H1 (cell line): Measurements from ENCODE around the gene ADRA2B. TPM values are rescaled to one million over a fixed set of nuclear protein-coding genes. Genes with fewer than 3 reads are reported as not detected.

Experiments
- CTCF ChIA-PET: fragments of 300-600 bp; sonication (Branson Sonifier 250); formaldehyde crosslinking; loops from one replicate; lab custom pipeline; 2021; ENCODE audit not compliant: partially characterized antibody; lab: Charles Lee
- POLR2A ChIA-PET: fragments of 300-600 bp; sonication (Branson Sonifier 250); formaldehyde crosslinking; loops from one replicate; lab custom pipeline; 2021; ENCODE audit warnings: inconsistent platforms; ENCODE audit not compliant: partially characterized antibody; lab: Charles Lee
- DNase-seq, 2 experiments: peaks; one replicate each; pipeline versions ENCODE4 v3.0.0 to v3.0.0-alpha.2; 2010 to 2022; ENCODE audit warnings: low spot score in 2 of 2, low read depth in 1 of 2, mixed read lengths in 1 of 2
- FAIRE-seq: peaks from 2 replicates; lab custom pipeline; 2011; peaks lifted over from hg19 to GRCh38; lab: Jason Lieb, UNC
- H2AFZ ChIP-seq: 2 replicates; pipeline ENCODE4 v1.8.1; 2012; ENCODE audit warnings: low read length, inconsistent platforms
- H2AK5ac ChIP-seq: 2 replicates; pipeline ENCODE4 v1.6.1; 2013; ENCODE audit warnings: low read depth, low read length
- H2BK120ac ChIP-seq: replicated peaks from 2 replicates; pipeline ENCODE3; 2013; ENCODE audit warnings: low read depth, low read length, inconsistent platforms
- H2BK12ac ChIP-seq: 2 replicates; pipeline ENCODE4 v1.6.1; 2013; ENCODE audit warnings: low read depth, low read length
- H2BK15ac ChIP-seq: 2 replicates; pipeline ENCODE4 v1.6.1; 2013; ENCODE audit warnings: low read length
- H2BK20ac ChIP-seq: 2 replicates; pipeline ENCODE4 v1.6.1; 2013; ENCODE audit warnings: low read length
- H2BK5ac ChIP-seq: 2 replicates; pipeline ENCODE4 v1.6.1; 2013; ENCODE audit warnings: low read depth, low read length
- H3K14ac ChIP-seq: 2 replicates; pipeline ENCODE4 v1.6.1; 2013; ENCODE audit warnings: inconsistent platforms; ENCODE audit not compliant: insufficient read length
- H3K18ac ChIP-seq: 2 replicates; pipeline ENCODE4 v1.6.1; 2013; ENCODE audit warnings: low read length; ENCODE audit errors: extremely low read depth
- H3K23ac ChIP-seq: 2 replicates; pipeline ENCODE4 v1.6.1; 2013; ENCODE audit warnings: inconsistent platforms; ENCODE audit not compliant: insufficient read length
- H3K23me2 ChIP-seq: 2 replicates; pipeline ENCODE4 v1.6.1; 2013; ENCODE audit warnings: low read depth, low read length
- H3K27ac ChIP-seq: 2 replicates; pipeline ENCODE4 v1.6.1; 2011; ENCODE audit warnings: low read depth, low read length, inconsistent platforms
- H3K27me3 ChIP-seq, 4 experiments: replicated peaks in 1 of 4; 1 replicate in 1 of 4; 2 replicates in 3 of 4; pipeline versions ENCODE4 v1.6.1 to v1.8.1; 2011 to 2013; ENCODE audit warnings: low read length in 3 of 4, mild to moderate bottlenecking in 3 of 4, inconsistent platforms in 2 of 4, mixed read lengths in 2 of 4, moderate library complexity in 1 of 4; ENCODE audit not compliant: control insufficient read depth in 3 of 4, insufficient read depth in 3 of 4; ENCODE audit errors: extremely low read depth in 1 of 4
- H3K36me3 ChIP-seq, 4 experiments: 2 replicates each; pipeline versions ENCODE4 v1.6.1 to v1.8.1; 2011 to 2013; ENCODE audit warnings: mild to moderate bottlenecking in 4 of 4, low read length in 3 of 4, moderate library complexity in 2 of 4, control low read depth in 1 of 4, inconsistent platforms in 1 of 4; ENCODE audit not compliant: insufficient read depth in 4 of 4, control insufficient read depth in 2 of 4
- H3K4ac ChIP-seq: replicated peaks from 2 replicates; pipeline ENCODE3; 2013; ENCODE audit warnings: low read length, low read depth, mixed read lengths, inconsistent platforms; ENCODE audit not compliant: insufficient read length
- H3K4me1 ChIP-seq, 4 experiments: replicated peaks in 1 of 4; 1 replicate in 1 of 4; 2 replicates in 3 of 4; pipeline versions ENCODE4 v1.6.1 to v1.8.1; 2011 to 2013; ENCODE audit warnings: low read length in 3 of 4, inconsistent platforms in 2 of 4, mixed read lengths in 1 of 4; ENCODE audit not compliant: insufficient read depth in 4 of 4, control insufficient read depth in 3 of 4
- H3K4me2 ChIP-seq, 2 experiments: 2 replicates each; pipeline versions ENCODE4 v1.6.1 to v1.8.1; 2011 to 2013; ENCODE audit warnings: low read depth in 2 of 2, low read length in 2 of 2, control low read depth in 1 of 2, inconsistent platforms in 1 of 2, mild to moderate bottlenecking in 1 of 2; ENCODE audit not compliant: insufficient read depth in 1 of 2
- H3K4me3 ChIP-seq, 4 experiments: fragments of 200-600, 300-600 bp in 1 of 4; sonication (generic), shearing (Covaris generic), sonication (Bioruptor Twin) in 1 of 4; 2 replicates each; pipeline versions ENCODE4 v1.5.1 to v1.8.1; 2011 to 2016; ENCODE audit warnings: low read length in 4 of 4, low read depth in 3 of 4, control low read depth in 2 of 4, inconsistent platforms in 2 of 4, mild to moderate bottlenecking in 2 of 4, mixed read lengths in 1 of 4, moderate library complexity in 1 of 4; ENCODE audit not compliant: insufficient read depth in 2 of 4; ENCODE audit errors: extremely low read depth in 1 of 4
- H3K56ac ChIP-seq: replicated peaks from 2 replicates; pipeline ENCODE3; 2013; ENCODE audit warnings: low read depth, mild to moderate bottlenecking, mixed read lengths, low read length, inconsistent platforms; ENCODE audit not compliant: insufficient read length
- H3K79me1 ChIP-seq: 2 replicates; pipeline ENCODE4 v1.6.1; 2013; ENCODE audit warnings: low read depth, low read length, control low read depth
- H3K79me2 ChIP-seq, 2 experiments: 2 replicates each; pipeline versions ENCODE4 v1.6.1 to v1.8.1; 2012 to 2013; ENCODE audit warnings: low read length in 2 of 2, mild to moderate bottlenecking in 2 of 2, inconsistent platforms in 1 of 2; ENCODE audit not compliant: insufficient read depth in 2 of 2, control insufficient read depth in 1 of 2
- H3K9ac ChIP-seq, 4 experiments: replicated peaks in 1 of 4; 1 replicate in 1 of 4; 2 replicates in 3 of 4; pipeline versions ENCODE4 v1.6.1 to v1.8.1; 2011 to 2013; ENCODE audit warnings: low read depth in 3 of 4, low read length in 3 of 4, control low read depth in 2 of 4, mild to moderate bottlenecking in 2 of 4, moderate library complexity in 2 of 4, inconsistent platforms in 1 of 4; ENCODE audit errors: extremely low read depth in 1 of 4
- H3K9me3 ChIP-seq, 2 experiments: 2 replicates each; pipeline versions ENCODE4 v1.6.1 to v1.8.1; 2012 to 2013; ENCODE audit warnings: mild to moderate bottlenecking in 2 of 2, moderate library complexity in 2 of 2, control low read depth in 1 of 2, inconsistent platforms in 1 of 2, low read depth in 1 of 2, low read length in 1 of 2, mixed read lengths in 1 of 2; ENCODE audit not compliant: insufficient read depth in 2 of 2
- H4K20me1 ChIP-seq, 2 experiments: replicated peaks in 1 of 2; 2 replicates each; pipeline versions ENCODE3 to v1.8.1; 2011 to 2013; ENCODE audit warnings: inconsistent platforms in 2 of 2, low read length in 2 of 2, mild to moderate bottlenecking in 1 of 2; ENCODE audit not compliant: insufficient read depth in 2 of 2, control insufficient read depth in 1 of 2
- H4K5ac ChIP-seq: 2 replicates; pipeline ENCODE4 v1.6.1; 2013; ENCODE audit warnings: low read length, low read depth, mixed read lengths, inconsistent platforms; ENCODE audit not compliant: insufficient read length
- H4K8ac ChIP-seq: 2 replicates; pipeline ENCODE4 v1.8.0; 2013; ENCODE audit warnings: mild to moderate bottlenecking, moderate library complexity, low read length, inconsistent platforms; ENCODE audit not compliant: insufficient read depth; ENCODE audit errors: extremely low read depth
- H4K91ac ChIP-seq: replicated peaks from 2 replicates; pipeline ENCODE3; 2013; ENCODE audit warnings: low read length, mixed read lengths, inconsistent platforms; ENCODE audit not compliant: insufficient read length
- BACH1 ChIP-seq: IDR thresholded peaks from 2 replicates; pipeline ENCODE4 v1.6.1; 2012; ENCODE audit warnings: low read length, improper control_type of control experiment
- CHD1 ChIP-seq: IDR thresholded peaks from 2 replicates; pipeline ENCODE4 v1.6.1; 2012; ENCODE audit warnings: low read depth, low read length, improper control_type of control experiment
- EGR1 ChIP-seq: IDR thresholded peaks from 2 replicates; pipeline ENCODE4 v1.6.1; 2011; ENCODE audit warnings: low read depth, low read length, borderline replicate concordance
- NRF1 ChIP-seq: IDR thresholded peaks from 2 replicates; pipeline ENCODE4 v1.6.1; 2011; ENCODE audit warnings: mild to moderate bottlenecking, low read depth, low read length, improper control_type of control experiment
- RBBP5 ChIP-seq: IDR thresholded peaks from 2 replicates; pipeline ENCODE4 v1.7.1; 2012; ENCODE audit warnings: low read depth, mild to moderate bottlenecking, inconsistent platforms, low read length, moderate library complexity, borderline replicate concordance
- SAP30 ChIP-seq: fragments of 300-600 bp; sonication (generic); IDR thresholded peaks from 2 replicates; pipeline ENCODE4 v1.7.1; 2012; ENCODE audit warnings: low read length, moderate library complexity, mild to moderate bottlenecking, inconsistent platforms; ENCODE audit not compliant: insufficient read depth, insufficient replicate concordance
- TAF7 ChIP-seq: optimal IDR thresholded peaks from 2 replicates; pipeline ENCODE3; 2011; ENCODE audit warnings: low read depth, mild to moderate bottlenecking, inconsistent platforms, low read length, moderate library complexity, borderline replicate concordance
- TEAD4 ChIP-seq: IDR thresholded peaks from 2 replicates; pipeline ENCODE4 v1.6.1; 2012; ENCODE audit warnings: low read depth, low read length, inconsistent platforms, mixed read lengths
- ZNF274 ChIP-seq: IDR thresholded peaks from 2 replicates; pipeline ENCODE4 v1.7.0; 2012; ENCODE audit warnings: low read length, borderline replicate concordance; ENCODE audit errors: extremely low read depth
- WGBS, 2 experiments: shearing (Covaris generic) in 1 of 2; methylation state at CpG; one replicate each; pipeline versions ENCODE4 v1.1.6 to v1.1.7; 2013 to 2015; ENCODE audit warnings: low lambda C conversion rate in 2 of 2, mixed read lengths in 2 of 2, inconsistent platforms in 1 of 2, low coverage in 1 of 2, missing lambda C conversion rate in 1 of 2; ENCODE audit not compliant: insufficient replicate concordance in 2 of 2, insufficient coverage in 1 of 2, insufficient read length in 1 of 2; ENCODE audit errors: extremely low coverage in 1 of 2, missing lambda C conversion rate in 1 of 2; 5-methylcytosine and 5-hydroxymethylcytosine counted together
- polyA plus RNA-seq, 7 experiments: library from polyadenylated mRNA; depleted of rRNA in 3 of 7; stranded (reverse) in 5 of 7; unstranded in 2 of 7; fragments of >200 nt in 5 of 7; fragments of 200-250 nt in 2 of 7; gene quantifications; 1 replicate in 5 of 7; 2 replicates in 1 of 7; 4 replicates in 1 of 7; pipeline versions ENCODE4 v1.2.1 to v1.2.3, GENCODE V29; 2011 to 2013; ENCODE audit warnings: missing spikeins in 2 of 7, mixed read lengths in 2 of 7
- total RNA-seq: library from RNA; stranded (reverse); fragmentation: NEBNext Ultra II Directional; extraction: Animal tissue kit (Norgen Biotek cat#: 25700); gene quantifications from 2 replicates; pipeline ENCODE4 v1.2.1, GENCODE V29; 2021
- TF ChIP-seq, protein P1 (sequence below): IDR thresholded peaks from 2 replicates; pipeline ENCODE4 v1.6.1; 2011; ENCODE audit warnings: low read depth, mild to moderate bottlenecking, low read length; ENCODE audit not compliant: insufficient read depth
- TF ChIP-seq, protein P2 (sequence below), 3 experiments: IDR thresholded peaks; 1 replicate in 2 of 3; 2 replicates in 1 of 3; pipeline versions ENCODE4 v1.5.1 to v1.6.1; 2011; ENCODE audit warnings: low read length in 3 of 3, mild to moderate bottlenecking in 3 of 3, inconsistent platforms in 2 of 3, low read depth in 1 of 3, moderate library complexity in 1 of 3; ENCODE audit not compliant: insufficient read depth in 1 of 3; ENCODE audit errors: control extremely low read depth in 1 of 3

ADRA2B gene
- total and polyA plus RNA-seq, 2 of the 8 experiments (the other 6 are each of a cell fraction or from before 2014, with no cell fraction given) = 5.8 to 6.5 TPM

DNA sequence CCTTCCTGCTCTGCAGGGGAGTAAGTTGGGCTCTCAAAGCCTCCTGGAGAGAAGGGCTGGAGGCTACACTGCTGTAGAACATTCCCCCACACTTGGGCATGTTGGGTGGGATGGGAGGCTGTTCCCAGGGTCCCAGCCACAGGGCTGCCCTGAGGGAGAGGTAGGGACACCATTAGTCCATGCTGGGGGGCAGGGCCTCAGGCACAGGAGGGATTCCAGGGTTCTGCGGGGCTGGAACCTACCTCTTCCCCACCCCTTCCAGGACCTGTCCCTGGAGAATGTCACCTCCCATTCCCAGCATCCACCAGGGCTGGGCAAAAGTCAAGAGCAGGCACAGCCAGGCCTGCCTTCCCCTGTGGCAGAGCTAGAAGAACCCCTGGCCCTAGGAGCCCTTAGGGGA is 6.9 kb upstream of the ADRA2B start:
- Histone ChIP-seq H4K20me1 (no peaks in the 10 kb centered on the region), H3K56ac (no peak overlapping the region), H3K18ac (no peak overlapping the region), H2BK12ac (no peak overlapping the region), H2BK5ac (no peak overlapping the region; the same call in 1 of the 2 replicates), H3K9me3 (no peaks in the 10 kb centered on the region), H4K8ac (no peak overlapping the region), H2AFZ (no peak overlapping the region), H3K23me2 (no peaks in the 10 kb centered on the region), H3K14ac (no peak overlapping the region), H3K4me3 (no peak overlapping the region), H3K4me2 (no peak overlapping the region), H3K23ac (no peak overlapping the region), H3K27me3 (peaks cover 0 to 4% (median 3%) of the 10 kb centered on the region in 4 experiments; a peak in 4 of 7 replicates), H3K9ac (no peak overlapping the region), H2BK120ac (no peak overlapping the region), H3K79me2 (no peaks in the 10 kb centered on the region), H3K79me1 (no peaks in the 10 kb centered on the region), H3K4ac (no peak overlapping the region), H4K5ac (no peak overlapping the region), H4K91ac (no peak overlapping the region), H3K4me1 (peaks cover 0 to 4% (median 2%) of the 10 kb centered on the region in 4 experiments; a peak in 3 of 7 replicates), H3K36me3 (no peaks in the 10 kb centered on the region), H2BK20ac (no peak overlapping the region), H2AK5ac (no peak overlapping the region), H2BK15ac (no peak overlapping the region), H3K27ac (no peak overlapping the region)
- ChIA-PET CTCF (interaction anchor here (0.9 to 3.2 kb wide), 8 partner anchors 15 to 130 kb away, joined by 3 to 12 read pairs (median 4); partner anchors contain the start of gene ASTL), POLR2A (no interaction called here)
- no peak for DNase-seq
- WGBS, 2 experiments = 92% methylated on average over 1 of the region's 1 CpG; no CpG with 5 or more reads in 1 of the 2 experiments
- no peak for FAIRE-seq
- TF ChIP-seq CHD1 = no peak
- TF ChIP-seq ZNF274 = no peak
- no peak for TF ChIP-seq SAP30
- TF ChIP-seq TEAD4 = no peak
- TF ChIP-seq RBBP5 = no peak
- TF ChIP-seq BACH1 = no peak
- TF ChIP-seq, protein P1, sequence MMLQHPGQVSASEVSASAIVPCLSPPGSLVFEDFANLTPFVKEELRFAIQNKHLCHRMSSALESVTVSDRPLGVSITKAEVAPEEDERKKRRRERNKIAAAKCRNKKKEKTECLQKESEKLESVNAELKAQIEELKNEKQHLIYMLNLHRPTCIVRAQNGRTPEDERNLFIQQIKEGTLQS = no peak
- no peak for TF ChIP-seq TAF7
- TF ChIP-seq, protein P2, sequence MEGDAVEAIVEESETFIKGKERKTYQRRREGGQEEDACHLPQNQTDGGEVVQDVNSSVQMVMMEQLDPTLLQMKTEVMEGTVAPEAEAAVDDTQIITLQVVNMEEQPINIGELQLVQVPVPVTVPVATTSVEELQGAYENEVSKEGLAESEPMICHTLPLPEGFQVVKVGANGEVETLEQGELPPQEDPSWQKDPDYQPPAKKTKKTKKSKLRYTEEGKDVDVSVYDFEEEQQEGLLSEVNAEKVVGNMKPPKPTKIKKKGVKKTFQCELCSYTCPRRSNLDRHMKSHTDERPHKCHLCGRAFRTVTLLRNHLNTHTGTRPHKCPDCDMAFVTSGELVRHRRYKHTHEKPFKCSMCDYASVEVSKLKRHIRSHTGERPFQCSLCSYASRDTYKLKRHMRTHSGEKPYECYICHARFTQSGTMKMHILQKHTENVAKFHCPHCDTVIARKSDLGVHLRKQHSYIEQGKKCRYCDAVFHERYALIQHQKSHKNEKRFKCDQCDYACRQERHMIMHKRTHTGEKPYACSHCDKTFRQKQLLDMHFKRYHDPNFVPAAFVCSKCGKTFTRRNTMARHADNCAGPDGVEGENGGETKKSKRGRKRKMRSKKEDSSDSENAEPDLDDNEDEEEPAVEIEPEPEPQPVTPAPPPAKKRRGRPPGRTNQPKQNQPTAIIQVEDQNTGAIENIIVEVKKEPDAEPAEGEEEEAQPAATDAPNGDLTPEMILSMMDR (IDR thresholded peaks at IDR 0.05; ENCODE audit: control extremely low read depth in 1 of 3, insufficient read depth in 1 of 3, low read depth in 1 of 3, low read length in 3 of 3) = no peak
- TF ChIP-seq EGR1 = no peak
- no peak for TF ChIP-seq NRF1
